Measurements from ENCODE around the gene GRM4.

DNA sequence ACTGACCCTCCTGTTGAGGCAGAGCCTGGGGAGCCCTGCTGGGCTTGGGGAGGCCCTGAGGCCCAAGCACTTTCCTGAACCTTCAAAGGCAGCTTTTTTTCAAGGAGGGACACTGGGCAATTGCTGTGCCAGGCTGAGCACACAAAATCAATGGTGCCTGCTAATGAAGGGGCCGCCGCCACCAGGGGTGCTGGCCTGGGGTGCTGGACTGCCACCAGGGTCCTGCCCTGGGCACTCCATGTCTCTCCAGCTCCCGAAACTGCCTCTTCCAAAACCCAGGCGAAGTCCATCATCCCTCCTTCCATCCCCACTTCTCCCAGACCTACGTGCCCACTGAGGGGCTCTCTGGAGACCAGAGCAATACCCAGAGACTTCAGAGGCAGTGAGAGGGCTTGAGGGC is 145.6 kb downstream of the GRM4 start:
- TF ChIP-seq, protein P1, sequence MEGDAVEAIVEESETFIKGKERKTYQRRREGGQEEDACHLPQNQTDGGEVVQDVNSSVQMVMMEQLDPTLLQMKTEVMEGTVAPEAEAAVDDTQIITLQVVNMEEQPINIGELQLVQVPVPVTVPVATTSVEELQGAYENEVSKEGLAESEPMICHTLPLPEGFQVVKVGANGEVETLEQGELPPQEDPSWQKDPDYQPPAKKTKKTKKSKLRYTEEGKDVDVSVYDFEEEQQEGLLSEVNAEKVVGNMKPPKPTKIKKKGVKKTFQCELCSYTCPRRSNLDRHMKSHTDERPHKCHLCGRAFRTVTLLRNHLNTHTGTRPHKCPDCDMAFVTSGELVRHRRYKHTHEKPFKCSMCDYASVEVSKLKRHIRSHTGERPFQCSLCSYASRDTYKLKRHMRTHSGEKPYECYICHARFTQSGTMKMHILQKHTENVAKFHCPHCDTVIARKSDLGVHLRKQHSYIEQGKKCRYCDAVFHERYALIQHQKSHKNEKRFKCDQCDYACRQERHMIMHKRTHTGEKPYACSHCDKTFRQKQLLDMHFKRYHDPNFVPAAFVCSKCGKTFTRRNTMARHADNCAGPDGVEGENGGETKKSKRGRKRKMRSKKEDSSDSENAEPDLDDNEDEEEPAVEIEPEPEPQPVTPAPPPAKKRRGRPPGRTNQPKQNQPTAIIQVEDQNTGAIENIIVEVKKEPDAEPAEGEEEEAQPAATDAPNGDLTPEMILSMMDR (IDR thresholded peaks at IDR 0.05) = no peak
- no peak for TF ChIP-seq POLR2A (IDR thresholded peaks at IDR 0.05)
